GM20000 (cell line): ENCODE data around the gene AVPI1.
"Not testable (repeated sequence)": the region's sequence is repeated elsewhere in the genome, so short reads cannot be mapped to it uniquely, and the experiment has no call there.

Experiments used
- DNase-seq: peaks from one replicate; pipeline ENCODE4 v3.0.0; 2012; ENCODE audit warnings: low spot score
- TF ChIP-seq, protein P1 (sequence below): IDR thresholded peaks from 2 replicates; pipeline ENCODE4 v1.5.1; 2012; ENCODE audit warnings: mild to moderate bottlenecking, control low read depth; ENCODE audit errors: extremely low read depth, missing control alignments

Gene AVPI1

DNA sequence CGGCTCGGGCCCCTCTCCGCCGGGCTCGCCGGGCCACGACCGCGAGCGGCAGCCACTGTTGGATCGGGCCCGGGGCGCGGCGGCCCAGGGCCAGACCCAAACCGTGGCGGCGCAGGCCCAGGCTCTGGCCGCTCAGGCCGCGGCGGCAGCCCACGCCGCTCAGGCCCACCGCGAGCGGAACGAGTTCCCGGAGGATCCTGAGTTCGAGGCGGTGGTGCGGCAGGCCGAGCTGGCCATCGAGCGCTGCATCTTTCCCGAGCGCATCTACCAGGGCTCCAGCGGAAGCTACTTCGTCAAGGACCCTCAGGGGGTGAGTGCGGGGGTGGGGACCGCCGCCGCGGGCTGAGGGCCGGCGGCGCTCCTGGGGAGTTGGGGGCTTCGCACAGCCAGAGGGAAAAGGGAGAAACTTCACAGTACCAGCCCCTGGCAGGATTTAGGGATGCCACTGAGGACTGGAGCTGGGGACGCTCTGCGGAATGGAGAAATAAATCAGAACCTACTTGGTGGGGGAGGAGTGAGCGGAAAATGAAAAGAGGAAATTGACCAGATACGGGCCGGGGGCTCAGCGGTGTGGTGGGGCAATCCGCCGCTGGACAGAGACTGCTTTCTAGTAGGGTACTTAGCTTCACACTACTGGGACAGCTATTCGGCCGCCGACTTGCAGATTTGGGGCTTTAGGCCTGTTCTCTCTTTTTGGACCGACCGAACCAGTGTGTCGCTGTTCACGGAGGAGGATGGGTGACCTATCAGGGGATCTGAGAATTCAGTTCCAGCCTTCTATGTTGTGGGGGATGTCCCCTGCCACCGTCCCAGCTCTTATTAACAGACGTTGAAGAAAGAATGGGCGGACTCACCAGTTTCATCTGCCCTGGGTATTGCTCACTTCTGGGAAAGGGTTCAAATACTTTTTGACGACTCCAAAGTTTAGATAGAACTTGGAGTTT, 45.9 kb downstream of the AVPI1 start:
- TF ChIP-seq, protein P1, sequence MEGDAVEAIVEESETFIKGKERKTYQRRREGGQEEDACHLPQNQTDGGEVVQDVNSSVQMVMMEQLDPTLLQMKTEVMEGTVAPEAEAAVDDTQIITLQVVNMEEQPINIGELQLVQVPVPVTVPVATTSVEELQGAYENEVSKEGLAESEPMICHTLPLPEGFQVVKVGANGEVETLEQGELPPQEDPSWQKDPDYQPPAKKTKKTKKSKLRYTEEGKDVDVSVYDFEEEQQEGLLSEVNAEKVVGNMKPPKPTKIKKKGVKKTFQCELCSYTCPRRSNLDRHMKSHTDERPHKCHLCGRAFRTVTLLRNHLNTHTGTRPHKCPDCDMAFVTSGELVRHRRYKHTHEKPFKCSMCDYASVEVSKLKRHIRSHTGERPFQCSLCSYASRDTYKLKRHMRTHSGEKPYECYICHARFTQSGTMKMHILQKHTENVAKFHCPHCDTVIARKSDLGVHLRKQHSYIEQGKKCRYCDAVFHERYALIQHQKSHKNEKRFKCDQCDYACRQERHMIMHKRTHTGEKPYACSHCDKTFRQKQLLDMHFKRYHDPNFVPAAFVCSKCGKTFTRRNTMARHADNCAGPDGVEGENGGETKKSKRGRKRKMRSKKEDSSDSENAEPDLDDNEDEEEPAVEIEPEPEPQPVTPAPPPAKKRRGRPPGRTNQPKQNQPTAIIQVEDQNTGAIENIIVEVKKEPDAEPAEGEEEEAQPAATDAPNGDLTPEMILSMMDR: no peak

DNA sequence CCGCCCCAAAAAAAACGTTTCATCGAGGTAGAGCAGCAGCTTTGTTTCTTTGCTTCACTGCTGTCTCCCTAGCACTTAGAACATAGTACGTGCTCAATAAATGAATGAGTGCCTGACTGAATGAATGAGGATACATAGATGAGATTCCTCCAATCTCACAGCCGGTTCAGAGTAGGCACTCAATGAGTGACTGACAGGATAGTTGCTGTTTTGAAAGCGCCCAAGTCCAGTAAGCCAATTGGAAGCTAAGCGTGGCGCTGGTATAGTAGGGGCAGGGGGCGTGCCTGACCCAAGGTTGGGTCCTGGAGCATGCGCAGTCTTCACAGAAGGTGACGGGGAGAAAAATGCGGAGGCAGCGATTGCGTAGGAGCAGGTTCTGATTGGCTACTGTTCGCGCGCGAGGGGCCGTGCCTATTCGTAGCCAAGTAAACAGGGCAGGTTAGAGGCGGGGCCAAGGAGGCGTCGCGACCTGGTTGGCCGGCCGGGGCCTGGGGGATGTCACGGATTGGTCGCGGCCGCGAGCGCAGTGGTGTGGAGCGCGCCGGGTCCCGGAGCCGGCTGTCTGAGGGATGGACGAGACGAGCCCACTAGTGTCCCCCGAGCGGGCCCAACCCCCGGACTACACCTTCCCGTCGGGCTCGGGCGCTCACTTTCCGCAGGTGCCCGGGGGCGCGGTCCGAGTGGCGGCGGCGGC, 46.7 kb downstream of the AVPI1 start, which contains the start of gene PI4K2A:
Gene PI4K2A (plus strand): TSS at position 498 of the 694 bp plus-strand sequence. CDS start 72 bp downstream, at position 570.
- TF ChIP-seq, protein P1: no peak
- DNase-seq: peak; percentile 99

More for the DNA sequence above, 45.9 kb downstream of the AVPI1 start:
- peak; percentile 51 for DNase-seq

DNA sequence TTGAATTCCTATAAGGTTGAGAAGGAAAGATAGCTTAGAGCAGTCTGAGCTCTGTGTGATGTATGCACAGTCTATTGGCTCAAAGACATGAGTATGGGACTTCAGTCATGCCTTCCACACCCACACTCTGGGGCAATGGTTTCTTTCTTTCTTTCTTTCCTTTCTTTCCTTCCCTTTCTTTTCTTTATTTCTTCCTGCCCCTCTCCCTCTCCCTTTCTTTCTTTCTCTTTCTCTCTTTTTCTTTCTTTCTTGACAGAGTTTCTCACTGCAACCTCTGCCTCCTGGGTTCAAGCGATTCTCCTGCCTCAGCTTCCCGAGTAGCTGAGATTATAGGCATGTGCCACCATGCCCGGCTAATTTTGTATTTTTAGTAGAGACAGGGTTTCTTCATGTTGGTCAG, 48.0 kb downstream of the AVPI1 start:
- not testable (repeated sequence) for DNase-seq

DNA sequence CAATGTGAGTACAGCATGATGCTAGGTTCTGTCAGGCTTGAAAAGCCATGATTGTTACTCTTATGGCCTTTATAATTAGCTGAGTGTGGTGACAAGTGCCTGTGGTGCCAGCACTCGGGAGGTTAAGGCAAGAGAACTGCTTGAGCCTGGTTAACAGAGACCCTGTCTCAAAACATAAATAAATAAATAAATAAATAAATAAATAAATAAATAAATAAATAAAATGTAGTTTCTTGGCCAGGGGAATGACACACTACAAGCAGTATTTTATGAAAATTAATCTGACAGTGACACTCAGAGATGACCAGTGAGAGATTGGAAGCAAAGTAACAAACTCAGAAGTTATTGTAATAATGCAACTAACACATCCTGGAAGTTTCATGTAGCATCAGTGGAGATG, 51.5 kb downstream of the AVPI1 start:
- no peak for DNase-seq
- TF ChIP-seq, protein P1: no peak

DNA sequence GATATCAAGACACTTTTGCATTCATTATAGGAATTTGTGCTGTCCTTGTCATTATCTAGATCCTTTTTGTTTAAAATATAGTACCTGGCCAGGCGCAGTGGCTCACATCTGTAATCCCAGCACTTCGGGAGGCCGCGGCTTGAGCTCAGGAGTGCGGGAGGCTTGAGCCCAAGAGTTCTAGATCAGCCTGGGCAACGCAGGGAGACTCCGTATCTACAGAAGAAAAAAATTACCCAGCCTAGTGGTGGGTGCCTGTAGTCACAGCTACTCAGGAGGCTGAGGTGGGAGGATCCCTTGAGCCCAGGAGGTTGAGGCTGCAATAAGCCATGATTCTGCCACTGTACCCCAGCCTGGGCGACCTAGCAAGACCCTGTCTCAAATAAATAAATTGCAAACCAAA, 53.1 kb downstream of the AVPI1 start:
- DNase-seq: no peak
- TF ChIP-seq, protein P1: no peak

DNA sequence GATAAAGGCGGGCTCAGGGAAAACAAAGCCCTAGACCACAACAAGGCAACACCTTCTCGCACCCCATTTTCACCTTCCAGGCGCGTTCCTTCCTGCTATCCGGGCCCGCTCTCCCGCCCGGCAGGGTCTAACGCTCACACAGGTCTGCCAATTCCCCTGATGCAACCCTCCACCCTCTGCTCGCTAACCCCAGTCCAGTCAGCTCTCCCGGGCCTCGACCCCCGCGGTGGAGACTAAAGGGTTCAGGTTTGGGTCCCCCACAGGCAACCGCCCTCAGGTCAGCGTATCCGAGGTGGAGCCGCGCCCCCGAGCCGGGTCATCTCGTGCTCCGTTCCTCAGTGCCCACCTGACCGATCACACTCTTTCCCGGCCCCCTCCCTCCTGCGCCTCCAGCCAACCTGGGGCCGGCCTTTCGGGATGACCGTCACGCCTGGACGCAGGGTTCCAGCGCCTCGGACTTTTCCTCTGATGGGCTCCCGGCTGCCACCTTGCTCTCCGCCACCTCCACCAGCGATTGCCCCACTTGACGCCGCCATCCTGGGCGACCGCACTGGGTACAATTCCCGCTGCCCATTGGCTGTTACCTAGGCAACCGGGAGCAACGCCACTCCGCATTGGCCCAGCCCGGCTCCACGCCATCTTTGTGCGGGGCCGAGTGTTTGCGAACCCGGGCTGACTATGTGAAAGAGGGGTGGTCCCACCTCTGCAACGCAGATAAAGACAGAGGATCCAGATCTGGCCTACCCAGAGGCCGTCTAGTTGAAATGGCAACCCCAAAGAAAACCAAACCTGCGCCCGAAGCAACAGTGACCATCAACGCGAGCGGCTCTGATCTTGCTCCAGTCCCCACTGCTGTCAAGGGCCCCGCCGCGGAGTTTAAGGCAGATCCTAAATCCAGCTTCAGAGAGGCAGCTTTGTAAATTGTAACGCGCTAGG, 53.8 kb downstream of the AVPI1 start, which contains the start of gene MORN4:
Gene MORN4 (minus strand): TSS at position 552 of the 936 bp plus-strand sequence. CDS start 13,847 bp downstream, outside the sequence.
- TF ChIP-seq, protein P1: no peak
- DNase-seq: peak; percentile 89

DNA sequence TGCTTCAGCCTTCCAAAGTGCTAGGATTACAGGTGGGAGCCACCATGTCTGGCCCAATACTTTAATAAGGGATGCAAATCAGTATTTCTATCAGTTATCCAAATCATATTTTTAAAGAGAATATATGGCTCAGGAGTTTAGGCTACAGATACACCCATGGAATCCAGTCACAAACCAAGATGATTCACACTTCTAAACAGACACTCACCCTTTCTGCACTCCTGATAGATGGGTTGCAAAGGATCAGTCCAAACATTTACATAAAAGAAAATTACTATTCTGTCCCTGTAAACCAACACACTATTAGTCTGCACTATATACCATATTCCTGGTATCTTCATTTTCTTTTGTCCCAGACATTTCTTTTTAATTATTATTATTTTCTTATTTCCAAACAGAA, 55.9 kb downstream of the AVPI1 start:
- DNase-seq: no peak
- TF ChIP-seq, protein P1: no peak
